Measurements from ENCODE around the gene BANF1. TPM values are rescaled to one million over a fixed set of nuclear protein-coding genes. Genes with fewer than 3 reads are reported as not detected.

Gene BANF1
- total and polyA plus RNA-seq, 2 of the 13 experiments (the other 11 are each of a cell fraction or from before 2014, with no cell fraction given) = 40.5 to 86.5 TPM

GRCh38 chr11:66051766-66052663, 49.7 kb downstream of the BANF1 start, which contains the start of gene SF3B2 (continued):
- peak; percentile 95 for TF ChIP-seq HMGXB3 (CRISPR knock-in tag; IDR thresholded peaks at IDR 0.05; ENCODE audit: borderline replicate concordance)
- TF ChIP-seq CC2D1A (CRISPR knock-in tag; IDR thresholded peaks at IDR 0.05) = no peak
- TF ChIP-seq ZFP37 (CRISPR knock-in tag; IDR thresholded peaks at IDR 0.05; ENCODE audit: borderline replicate concordance) = no peak
- peak; percentile 83; the same call in 1 of the 2 replicates for TF ChIP-seq KLF11 (CRISPR knock-in tag; IDR thresholded peaks at IDR 0.05)
- no peak for TF ChIP-seq ATM (IDR thresholded peaks at IDR 0.05; ENCODE audit: borderline replicate concordance)
- TF ChIP-seq RARA (CRISPR knock-in tag; IDR thresholded peaks at IDR 0.05) = no peak
- TF ChIP-seq ZEB1 (IDR thresholded peaks at IDR 0.05; ENCODE audit: insufficient replicate concordance, low read depth) = peak; percentile 76
- no peak for TF ChIP-seq ZMYM3 (CRISPR knock-in tag; IDR thresholded peaks at IDR 0.05)
- no peak for TF ChIP-seq PRPF4 (IDR thresholded peaks at IDR 0.05; ENCODE audit: low read depth, low read length, poor library complexity, severe bottlenecking)
- no peak for TF ChIP-seq THYN1 (CRISPR knock-in tag; IDR thresholded peaks at IDR 0.05; ENCODE audit: borderline replicate concordance, low read depth)
- peak; percentile 95 for TF ChIP-seq SAP130 (CRISPR knock-in tag; IDR thresholded peaks at IDR 0.05; ENCODE audit: low read depth)
- TF ChIP-seq JUN (CRISPR knock-in tag; IDR thresholded peaks at IDR 0.05) = no peak
- peak; percentile 67 for TF ChIP-seq RXRA (CRISPR knock-in tag; IDR thresholded peaks at IDR 0.05)
- TF ChIP-seq ZNF34 (CRISPR knock-in tag; IDR thresholded peaks at IDR 0.05; ENCODE audit: borderline replicate concordance) = no peak; the same call in 1 of the 2 replicates
- no peak for TF ChIP-seq ZC3H4 (CRISPR knock-in tag; IDR thresholded peaks at IDR 0.05; ENCODE audit: borderline replicate concordance)
- TF ChIP-seq HNRNPH1 (optimal IDR thresholded peaks at IDR 0.05; ENCODE audit: low read depth, low read length) = no peak
- TF ChIP-seq ZFP82 (CRISPR knock-in tag; IDR thresholded peaks at IDR 0.05; ENCODE audit: borderline replicate concordance) = peak; percentile 92
- peak; percentile 92 for TF ChIP-seq HNRNPLL (IDR thresholded peaks at IDR 0.05; ENCODE audit: low read depth, low read length, poor library complexity, severe bottlenecking)
- 0 out of 2 replicates have a peak, but pooled peaks have one; percentile 60 for TF ChIP-seq SMYD3 (CRISPR knock-in tag; IDR thresholded peaks at IDR 0.05)
- TF ChIP-seq ZNF770 (CRISPR knock-in tag; IDR thresholded peaks at IDR 0.05) = peak; percentile 57; the same call in 1 of the 2 replicates
- TF ChIP-seq TRAFD1 (CRISPR knock-in tag; IDR thresholded peaks at IDR 0.05; ENCODE audit: borderline replicate concordance) = no peak
- TF ChIP-seq ZNF256 (CRISPR knock-in tag; conservative IDR thresholded peaks at IDR 0.05) = no peak

Data from HepG2 (cell line).